Caki2 (cell line): ENCODE measurements around the gene TPSAB1. TPM values are rescaled to one million over a fixed set of nuclear protein-coding genes. Genes with fewer than 3 reads are reported as not detected.
"Not testable (repeated sequence)": the region's sequence is repeated elsewhere in the genome, so short reads cannot be mapped to it uniquely, and the experiment has no call there.

Experiments
- DNase-seq: peaks from one replicate; pipeline ENCODE4 v3.0.0-alpha.2; 2015; ENCODE audit warnings: low read depth
- in situ Hi-C: cut with HindIII; loops from 2 replicates; pipeline ENCODE4 v1.10.0; 2016; ENCODE audit warnings: low sequenced_read_pairs, low pct_unique_long_range_greater_than_20kb, mixed read lengths
- total RNA-seq: library from RNA; depleted of rRNA; stranded (reverse); fragments of >200 nt; shearing (Covaris generic); gene quantifications from 2 replicates; pipeline ENCODE4 v1.2.3, GENCODE V29; 2014; ENCODE audit warnings: low replicate concordance

Gene TPSAB1
- total RNA-seq, 1 experiment from 2014 or later = not detected

DNA sequence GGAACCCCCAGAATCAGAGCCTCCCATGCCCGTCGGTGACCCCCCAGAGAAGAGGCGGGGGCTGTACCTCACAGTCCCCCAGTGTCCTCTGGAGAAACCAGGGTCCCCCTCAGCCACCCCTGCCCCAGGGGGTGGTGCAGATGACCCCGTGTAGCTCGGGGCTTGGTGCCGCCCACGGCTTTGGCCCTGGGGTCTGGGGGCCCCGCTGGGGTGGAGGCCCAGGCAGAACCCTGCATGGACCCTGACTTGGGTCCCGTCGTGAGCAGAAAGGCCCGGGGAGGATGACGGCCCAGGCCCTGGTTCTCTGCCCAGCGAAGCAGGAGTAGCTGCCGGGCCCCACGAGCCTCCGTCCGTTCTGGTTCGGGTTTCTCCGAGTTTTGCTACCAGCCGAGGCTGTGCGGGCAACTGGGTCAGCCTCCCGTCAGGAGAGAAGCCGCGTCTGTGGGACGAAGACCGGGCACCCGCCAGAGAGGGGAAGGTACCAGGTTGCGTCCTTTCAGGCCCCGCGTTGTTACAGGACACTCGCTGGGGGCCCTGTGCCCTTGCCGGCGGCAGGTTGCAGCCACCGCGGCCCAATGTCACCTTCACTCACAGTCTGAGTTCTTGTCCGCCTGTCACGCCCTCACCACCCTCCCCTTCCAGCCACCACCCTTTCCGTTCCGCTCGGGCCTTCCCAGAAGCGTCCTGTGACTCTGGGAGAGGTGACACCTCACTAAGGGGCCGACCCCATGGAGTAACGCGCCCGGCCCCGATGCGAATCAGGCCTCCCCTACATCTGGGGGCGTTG lies 19.5 kb upstream of the TPSAB1 start:
- no peak for DNase-seq
- in situ Hi-C loops = no loop called here

DNA sequence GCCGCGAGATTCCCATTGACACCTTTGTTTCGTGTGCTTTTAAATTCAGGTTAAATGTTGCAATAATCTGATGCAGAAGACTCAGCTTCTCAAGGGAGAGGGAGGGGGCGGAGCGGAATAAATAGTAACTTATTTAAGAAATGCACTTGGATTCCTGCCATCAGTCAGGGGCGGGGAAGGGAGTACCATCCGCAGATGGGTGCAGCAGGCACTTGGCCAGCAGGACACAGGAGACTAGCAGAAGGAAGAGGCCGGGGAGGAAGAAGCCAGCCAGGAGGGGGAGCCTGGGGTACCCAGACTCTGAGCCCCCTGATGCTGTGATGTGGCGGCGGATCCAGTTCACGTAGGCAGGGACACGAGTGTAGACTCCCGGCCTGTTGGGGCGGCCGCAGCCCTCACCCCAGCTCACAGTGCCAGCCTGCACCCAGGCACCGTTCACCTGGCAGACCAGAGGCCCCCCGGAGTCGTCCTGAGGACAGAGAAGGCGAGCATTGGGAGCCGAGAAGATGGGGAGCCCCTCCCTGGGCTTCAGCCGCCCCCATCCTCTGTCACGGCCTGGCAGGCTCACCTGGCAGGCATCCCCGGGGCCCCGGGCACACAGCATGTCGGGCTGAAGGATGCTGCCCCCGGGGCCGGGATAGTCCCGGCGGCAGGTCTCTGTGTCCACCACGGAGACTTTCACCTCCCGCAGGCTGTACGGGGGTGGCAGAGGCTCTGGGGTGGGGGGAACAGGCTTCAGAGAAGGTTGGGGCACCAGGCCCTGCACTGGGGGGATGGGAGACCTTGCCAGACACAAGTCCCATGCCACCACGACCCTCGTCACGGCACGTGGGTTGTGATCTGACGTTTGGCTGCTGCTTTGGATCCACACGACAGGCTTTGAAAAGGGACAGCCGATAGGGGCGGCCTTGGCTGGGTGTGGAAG lies 18.6 kb upstream of the TPSAB1 start:
- DNase-seq = peak; percentile 38
- in situ Hi-C loops = no loop called here

GRCh38 chr16:1222553-1223354 lies 17.8 kb upstream of the TPSAB1 start:
- in situ Hi-C loops = no loop called here
- DNase-seq = no peak

DNA sequence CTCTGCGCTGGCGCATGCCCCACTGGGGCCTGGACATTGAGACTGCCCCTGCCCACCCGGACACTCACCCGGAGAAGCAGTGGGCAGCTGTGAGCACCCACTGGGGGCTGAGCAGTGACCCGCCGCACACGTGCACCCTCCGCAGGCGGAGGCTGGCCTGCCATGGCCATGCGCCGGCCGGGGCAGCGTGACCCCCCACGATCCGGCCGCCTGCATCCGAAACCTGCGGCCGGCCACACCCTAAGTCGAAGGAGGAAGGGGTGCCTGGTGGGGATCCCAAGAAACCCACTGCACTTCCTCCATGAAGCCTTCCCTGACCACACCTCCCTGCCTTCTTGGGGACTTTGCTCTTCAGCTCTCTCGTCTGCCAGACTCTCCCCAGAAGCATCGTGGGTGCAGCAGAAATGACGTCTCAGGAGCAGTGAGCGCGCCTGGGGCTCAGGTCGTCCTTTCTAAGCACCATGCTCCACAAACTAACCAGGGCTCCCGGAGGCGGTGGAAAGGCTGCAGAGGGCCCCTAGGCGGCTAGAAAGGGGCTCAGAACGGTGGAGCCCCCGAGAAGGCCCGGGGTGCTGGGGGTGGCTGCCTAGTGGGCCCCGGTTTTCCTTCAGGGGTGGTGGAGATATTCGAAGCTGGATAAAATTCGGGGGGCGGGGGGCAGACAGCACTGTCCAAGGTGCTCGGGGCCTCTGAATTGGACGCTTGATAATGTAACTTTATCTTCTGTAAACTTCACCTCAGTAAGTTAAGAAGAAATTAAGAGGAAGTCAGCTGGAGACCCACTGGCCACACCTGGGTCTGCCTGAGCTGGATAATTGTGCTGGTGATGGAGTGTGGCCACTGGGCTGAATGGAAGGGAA lies 16.9 kb upstream of the TPSAB1 start:
- in situ Hi-C loops = no loop called here

GRCh38 chr16:1224558-1224957 lies 15.9 kb upstream of the TPSAB1 start:
- in situ Hi-C loops = no loop called here

More for the DNA sequence above, 16.9 kb upstream of the TPSAB1 start:
- no peak for DNase-seq

GRCh38 chr16:1225051-1225451 lies 15.5 kb upstream of the TPSAB1 start, which contains the start of gene TPSG1:
Gene TPSG1, minus strand, starts transcription at chr16:1225268. Its CDS starts 16 bp downstream, at chr16:1225252.
- in situ Hi-C loops = no loop called here
- no peak for DNase-seq

More at GRCh38 chr16:1224558-1224957, 15.9 kb upstream of the TPSAB1 start:
- DNase-seq = no peak

DNA sequence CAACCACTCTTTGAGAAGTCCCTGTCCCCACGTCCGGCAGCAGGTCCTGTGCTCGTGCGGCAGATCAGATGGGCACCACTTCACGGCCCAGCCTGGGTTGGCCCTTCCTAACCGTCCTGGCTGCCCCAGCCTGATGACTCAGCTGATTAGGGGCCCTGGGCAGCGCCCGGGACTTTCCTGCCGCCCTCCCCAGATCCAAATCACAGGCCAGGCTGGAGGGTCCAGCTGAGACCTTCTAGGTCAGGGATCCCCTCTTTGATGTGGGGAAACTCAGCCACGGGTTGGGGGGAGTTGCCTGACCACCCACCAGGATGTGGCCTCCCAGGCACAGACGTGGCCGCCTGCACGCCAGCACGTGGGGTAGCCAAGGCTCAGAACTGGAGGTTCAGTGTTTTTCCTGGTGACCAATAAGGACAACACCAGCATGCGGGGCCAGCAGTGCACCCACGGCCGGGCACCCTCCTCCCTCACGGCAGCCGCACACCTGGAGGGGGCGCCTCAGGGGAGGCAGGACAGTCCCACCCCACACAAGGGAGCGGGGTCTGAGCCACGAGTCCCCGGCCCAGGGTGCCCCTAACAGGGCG lies 14.7 kb upstream of the TPSAB1 start:
- DNase-seq, in situ Hi-C loops: not testable (repeated sequence)

DNA sequence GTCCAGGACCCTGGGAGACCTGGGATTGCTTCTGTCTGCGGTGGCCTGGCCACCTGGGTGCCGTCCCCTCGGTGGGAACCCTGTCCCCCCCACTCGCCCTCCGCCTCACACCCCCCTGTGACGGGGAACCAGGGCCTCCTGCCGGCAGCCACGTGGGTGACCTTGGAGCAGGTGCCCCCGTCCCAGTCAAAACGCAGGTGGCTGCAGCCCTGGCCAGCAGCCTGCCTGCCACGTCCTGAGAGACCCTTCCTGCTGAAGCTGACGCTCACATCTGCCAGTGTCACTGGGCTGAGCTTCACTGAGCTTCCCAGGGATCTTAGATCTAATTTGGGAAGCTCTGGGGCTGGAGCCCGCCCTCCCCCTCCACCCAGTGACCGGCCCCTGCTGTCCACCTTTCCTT lies 13.8 kb upstream of the TPSAB1 start:
- in situ Hi-C loops, DNase-seq: not testable (repeated sequence)

GRCh38 chr16:1228227-1228626 lies 12.3 kb upstream of the TPSAB1 start:
- in situ Hi-C loops, DNase-seq: not testable (repeated sequence)

- DNase-seq, in situ Hi-C loops: not testable (repeated sequence)
These were observed 11.0 kb upstream of the TPSAB1 start for GRCh38 chr16:1229476-1229875.

- DNase-seq, in situ Hi-C loops: not testable (repeated sequence)
These were observed 10.4 kb upstream of the TPSAB1 start, which contains the start of gene TPSB2 for GRCh38 chr16:1230084-1230470. Gene TPSB2, minus strand, starts transcription at chr16:1230184. Its CDS starts 233 bp downstream, at chr16:1229951.

DNA sequence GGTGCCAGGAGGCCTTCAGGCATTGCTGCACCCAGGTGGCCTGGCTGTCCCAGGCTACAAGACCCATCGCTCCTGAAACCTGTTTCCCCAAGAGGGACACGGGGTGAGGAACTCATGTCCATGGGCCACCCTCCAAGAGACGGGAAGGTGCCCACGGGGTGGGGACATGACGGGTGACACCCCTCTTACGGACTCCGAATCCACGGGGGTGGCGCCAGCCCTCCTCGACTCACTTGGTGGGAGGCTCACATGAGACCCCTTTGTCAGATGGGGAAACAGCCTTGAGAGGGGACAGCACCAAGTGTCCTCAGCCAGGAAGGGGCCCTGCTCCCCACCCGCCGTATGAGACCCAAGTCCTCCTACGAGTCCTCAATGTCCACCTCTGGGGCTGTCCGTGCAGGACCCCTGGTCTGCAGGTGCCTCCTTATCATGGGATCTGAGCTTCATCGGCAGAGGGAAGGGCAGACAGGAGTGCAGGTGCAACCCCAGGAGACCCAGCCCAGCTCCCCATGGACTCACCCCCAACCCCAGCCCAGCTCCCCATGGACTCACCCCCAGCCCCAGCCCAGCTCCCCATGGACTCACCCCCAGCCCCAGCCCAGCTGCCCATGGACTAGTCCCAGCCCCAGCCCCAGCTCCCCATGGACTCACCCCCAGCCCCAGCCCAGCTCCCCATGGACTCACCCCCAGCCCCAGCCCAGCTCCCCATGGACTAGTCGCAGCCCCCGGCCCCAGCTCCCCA lies 9.9 kb upstream of the TPSAB1 start:
- DNase-seq, in situ Hi-C loops: not testable (repeated sequence)

- DNase-seq, in situ Hi-C loops: not testable (repeated sequence)
These were observed 9.2 kb upstream of the TPSAB1 start for GRCh38 chr16:1231301-1231700.

DNA sequence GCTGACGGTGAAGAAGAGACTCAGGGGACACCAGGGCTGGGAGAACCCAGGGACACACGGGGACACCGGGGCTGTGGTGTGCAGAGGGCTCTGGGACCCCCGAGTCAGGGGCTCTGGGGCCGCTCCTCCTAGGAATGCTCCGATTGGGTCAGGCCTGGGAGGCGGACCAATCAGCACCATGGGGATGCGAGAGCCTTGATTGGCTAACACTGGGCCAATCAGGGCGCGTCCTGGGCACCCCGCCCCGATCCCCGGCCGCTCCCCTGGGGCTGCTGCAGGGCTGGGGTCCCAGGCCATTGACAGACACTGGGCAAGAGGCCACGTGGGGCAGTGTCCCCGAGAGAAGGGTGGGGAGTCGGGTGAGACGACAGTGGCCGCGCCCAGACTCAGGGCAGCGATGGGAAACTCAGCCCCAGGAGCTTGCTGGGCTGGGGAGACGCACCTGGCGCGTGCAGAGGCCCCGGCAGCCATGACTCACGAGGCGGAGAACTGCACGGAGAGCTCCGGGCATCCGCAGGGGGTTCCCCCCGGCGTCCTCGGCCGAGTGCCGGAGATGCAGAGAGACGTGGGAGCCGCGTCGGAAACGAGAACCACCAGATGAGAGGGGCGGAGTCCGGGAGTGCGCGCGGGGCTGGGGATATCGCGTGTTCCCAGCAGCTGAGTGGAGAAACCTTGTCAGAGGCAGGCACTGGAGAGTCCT lies 8.3 kb upstream of the TPSAB1 start:
- DNase-seq, in situ Hi-C loops: not testable (repeated sequence)

DNA sequence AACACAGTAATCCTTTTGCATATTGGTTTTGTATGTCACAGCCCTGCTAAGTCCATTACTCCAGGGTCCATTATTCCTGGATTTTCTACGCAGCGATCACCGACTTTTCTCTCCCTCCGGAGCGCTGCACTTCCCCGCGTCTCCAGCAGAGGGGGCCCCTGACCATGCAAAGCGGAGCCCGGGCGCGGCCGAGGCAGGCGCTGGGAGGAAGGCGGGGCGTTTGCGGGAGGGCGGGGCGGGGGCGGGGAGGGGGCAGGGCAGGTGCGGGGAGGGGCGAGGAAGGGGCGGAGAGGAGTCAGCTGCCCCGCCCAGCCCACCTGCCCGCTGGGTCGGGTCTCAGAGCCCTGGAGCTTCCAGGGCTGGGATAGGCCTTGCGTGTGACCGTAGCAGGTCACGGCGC lies 3.8 kb upstream of the TPSAB1 start:
- DNase-seq, in situ Hi-C loops: not testable (repeated sequence)

GRCh38 chr16:1237990-1238389 lies 2.5 kb upstream of the TPSAB1 start:
- no peak for DNase-seq
- in situ Hi-C loops = no loop called here
